Keratinocyte (primary cell): ENCODE results near the gene ORAI3.

ENCODE experiments used
- CTCF ChIP-seq, 3 experiments: IDR thresholded peaks in 1 of 3; conservative IDR thresholded peaks in 1 of 3; optimal IDR thresholded peaks in 1 of 3; 2 replicates in 2 of 3; 3 replicates in 1 of 3; pipeline versions ENCODE3 to v1.5.1; 2011; ENCODE audit warnings: low read length in 3 of 3, mild to moderate bottlenecking in 3 of 3, moderate library complexity in 2 of 3, control low read depth in 1 of 3, inconsistent platforms in 1 of 3; ENCODE audit not compliant: insufficient read depth in 2 of 3; ENCODE audit errors: extremely low read depth in 1 of 3
- EZH2 ChIP-seq: IDR thresholded peaks from one replicate; pipeline ENCODE4 v1.6.1; 2012; ENCODE audit warnings: inconsistent platforms, mild to moderate bottlenecking, low read length, moderate library complexity

- no peak for TF ChIP-seq EZH2
- no peak for TF ChIP-seq CTCF (optimal IDR thresholded peaks at IDR 0.05 in 1 of 3, IDR thresholded peaks at IDR 0.05 in 1 of 3, conservative IDR thresholded peaks at IDR 0.05 in 1 of 3; ENCODE audit: extremely low read depth in 1 of 3, insufficient read depth in 2 of 3, low read length in 3 of 3)
Measured at GRCh38 chr16:30990105-30990504, 41.2 kb downstream of the ORAI3 start.
